DMS153 (cell line): Measurements from ENCODE around the gene VCL.
"Not testable (repeated sequence)": the region's sequence is repeated elsewhere in the genome, so short reads cannot be mapped to it uniquely, and the experiment has no call there.

ENCODE experiments used
- DNase-seq: peaks from one replicate; lab custom pipeline; 2025; lab: John Stamatoyannopoulos, UW

VCL gene

GRCh38 chr10:73997787-73998622 lies at the start of gene VCL:
VCL (plus strand) TSS chr10:73998116; CDS start chr10:73998208, 92 bp downstream.
- peak; percentile 98 for DNase-seq

- no peak for DNase-seq
These were observed 48.8 kb upstream of the VCL start for GRCh38 chr10:73948947-73949633.

GRCh38 chr10:73950155-73950948 lies 47.6 kb upstream of the VCL start:
- DNase-seq, result no peak

GRCh38 chr10:73953665-73954064 lies 44.3 kb upstream of the VCL start:
- DNase-seq, result no peak

GRCh38 chr10:73954737-73955136 lies 43.2 kb upstream of the VCL start:
- DNase-seq, result no peak

- no peak for DNase-seq
These were observed 42.2 kb upstream of the VCL start for GRCh38 chr10:73955719-73956118.

- DNase-seq, result no peak
These were observed 41.2 kb upstream of the VCL start for GRCh38 chr10:73956476-73957359.

GRCh38 chr10:73959484-73960243 lies 38.3 kb upstream of the VCL start:
- no peak for DNase-seq

- DNase-seq, result no peak
These were observed 35.5 kb upstream of the VCL start for GRCh38 chr10:73962386-73962785.

GRCh38 chr10:73963533-73963932 lies 34.4 kb upstream of the VCL start:
- DNase-seq, result not testable (repeated sequence)

GRCh38 chr10:73964743-73965142 lies 33.2 kb upstream of the VCL start:
- no peak for DNase-seq

- DNase-seq, result not testable (repeated sequence)
These were observed 32.5 kb upstream of the VCL start for GRCh38 chr10:73965267-73965889.

- peak; percentile 55 for DNase-seq
These were observed 31.8 kb upstream of the VCL start for GRCh38 chr10:73965890-73966768.

- DNase-seq, result no peak
These were observed 30.9 kb upstream of the VCL start for GRCh38 chr10:73967022-73967429.

GRCh38 chr10:73967544-73967943 lies 30.4 kb upstream of the VCL start:
- DNase-seq, result no peak

- no peak for DNase-seq
These were observed 29.8 kb upstream of the VCL start for GRCh38 chr10:73968098-73968521.

- DNase-seq, result no peak
These were observed 28.6 kb upstream of the VCL start for GRCh38 chr10:73969224-73969841.

- no peak for DNase-seq
These were observed 27.1 kb upstream of the VCL start for GRCh38 chr10:73970845-73971244.
